ENCODE data around the gene POMT1.
"Not testable (repeated sequence)": the region's sequence is repeated elsewhere in the genome, so short reads cannot be mapped to it uniquely, and the experiment has no call there.

POMT1 gene

DNA sequence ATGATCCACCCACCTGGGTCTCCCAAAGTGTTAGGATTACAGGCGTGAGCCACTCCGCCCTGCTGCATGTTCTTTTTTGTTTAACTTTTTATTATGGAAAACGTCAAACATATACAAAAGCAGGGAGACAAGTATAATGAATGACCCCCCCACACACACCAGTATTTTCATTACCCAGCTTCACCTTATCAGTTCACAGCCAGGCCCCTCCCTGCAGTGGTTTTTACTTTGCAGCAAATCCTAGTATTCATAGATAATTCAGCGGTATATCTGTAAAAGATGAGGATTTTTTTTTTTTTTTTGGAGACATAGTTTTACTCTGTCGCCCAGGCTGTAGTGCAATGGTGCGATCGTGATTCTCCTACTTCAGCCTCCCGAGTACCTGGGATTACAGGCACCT, 2.3 kb downstream of the POMT1 start:
- Histone ChIP-seq H3K9me3 (replicated peaks; ENCODE audit: low read length) (no peaks in the 10 kb centered on the region), H3K4me3 (ENCODE audit: low read length) (no peak overlapping the region), H3K27me3 (ENCODE audit: control insufficient read depth, insufficient read depth, low read length) (no peaks in the 10 kb centered on the region), H3K4me2 (ENCODE audit: low read length) (no peak overlapping the region), H3K4me1 (ENCODE audit: control insufficient read depth, insufficient read depth, low read length) (peaks cover 17% of the 10 kb centered on the region), H3K36me3 (ENCODE audit: insufficient read depth, low read length) (peaks cover 26% of the 10 kb centered on the region), H3K9ac (ENCODE audit: low read depth, low read length) (no peak overlapping the region)

- Histone ChIP-seq H3K4me2 (ENCODE audit: low read length) (no peak overlapping the region), H3K9me3 (replicated peaks; ENCODE audit: low read length) (no peaks in the 10 kb centered on the region), H3K9ac (ENCODE audit: low read depth, low read length) (no peak overlapping the region), H3K4me3 (ENCODE audit: low read length) (no peak overlapping the region), H3K4me1 (ENCODE audit: control insufficient read depth, insufficient read depth, low read length) (no peaks in the 10 kb centered on the region), H3K36me3 (ENCODE audit: insufficient read depth, low read length) (peaks cover 65% of the 10 kb centered on the region), H3K27me3 (ENCODE audit: control insufficient read depth, insufficient read depth, low read length) (no peaks in the 10 kb centered on the region)
These were observed 8.7 kb downstream of the POMT1 start for GRCh38 chr9:131511416-131511815.

DNA sequence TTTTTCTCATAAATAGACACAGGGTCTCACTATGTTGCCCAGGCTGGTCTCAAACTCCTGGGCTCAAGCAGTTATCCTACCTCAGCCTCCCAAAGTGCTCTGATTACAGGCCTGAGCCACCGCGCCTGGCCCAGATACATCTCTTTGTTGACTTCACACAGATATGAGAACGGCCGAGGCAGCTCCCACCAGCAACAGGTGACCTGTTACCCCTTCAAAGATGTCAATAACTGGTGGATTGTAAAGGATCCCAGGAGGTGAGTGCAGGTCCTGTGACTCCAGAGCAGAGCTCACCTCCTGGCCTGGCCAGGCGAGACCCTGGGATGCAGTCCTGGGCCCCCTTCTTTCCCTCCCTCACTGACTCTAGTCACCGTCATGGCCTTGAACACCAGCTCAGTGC, 9.2 kb downstream of the POMT1 start:
- no peaks in the 10 kb centered on the region for H3K4me1 ChIP-seq (ENCODE audit: control insufficient read depth, insufficient read depth, low read length)
- no peaks in the 10 kb centered on the region for H3K27me3 ChIP-seq (ENCODE audit: control insufficient read depth, insufficient read depth, low read length)
- no peaks in the 10 kb centered on the region for H3K9me3 ChIP-seq (replicated peaks; ENCODE audit: low read length)
- no peak overlapping the region for H3K9ac ChIP-seq (ENCODE audit: low read depth, low read length)
- no peak overlapping the region for H3K4me2 ChIP-seq (ENCODE audit: low read length)
- no peak overlapping the region for H3K4me3 ChIP-seq (ENCODE audit: low read length)
- H3K36me3 ChIP-seq (ENCODE audit: insufficient read depth, low read length) = peaks cover 69% of the 10 kb centered on the region

DNA sequence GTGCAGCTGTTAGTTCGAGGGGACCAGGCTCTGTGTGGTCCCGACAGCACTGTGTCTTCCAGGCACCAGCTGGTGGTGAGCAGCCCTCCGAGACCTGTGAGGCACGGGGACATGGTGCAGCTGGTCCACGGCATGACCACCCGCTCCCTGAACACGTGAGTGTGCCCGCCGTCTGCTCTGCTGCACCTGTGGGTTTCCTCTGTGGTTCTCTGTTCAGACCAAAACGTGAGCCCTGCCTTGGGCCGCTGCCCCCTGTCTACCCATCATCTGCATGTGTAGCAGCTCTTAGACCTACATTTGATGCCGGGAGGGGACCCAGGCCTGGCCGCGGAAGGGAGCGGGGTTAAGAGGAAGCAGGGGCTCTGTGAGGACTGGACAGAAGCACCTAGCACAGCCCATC, 10.5 kb downstream of the POMT1 start:
- H3K36me3 ChIP-seq (ENCODE audit: insufficient read depth, low read length) = peaks cover 75% of the 10 kb centered on the region

DNA sequence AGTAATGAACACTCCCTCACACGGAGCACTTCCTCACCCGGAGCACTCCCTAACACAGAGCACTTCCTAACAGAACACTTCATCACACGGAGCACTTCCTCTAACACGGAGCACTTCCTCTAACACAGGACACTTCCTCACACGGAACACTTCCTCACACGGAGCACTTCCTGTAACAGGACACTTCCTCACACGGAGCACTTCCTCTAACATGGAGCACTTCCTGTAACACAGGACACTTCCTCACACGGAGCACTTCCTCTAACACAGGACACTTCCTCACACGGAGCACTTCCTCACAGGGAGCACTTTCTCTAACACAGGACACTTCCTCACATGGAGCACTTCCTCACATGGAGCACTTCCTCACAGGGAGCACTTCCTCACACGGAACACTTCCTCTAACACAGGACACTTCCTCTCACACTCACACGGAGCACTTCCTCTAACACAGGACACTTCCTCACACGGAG, 12.9 kb downstream of the POMT1 start:
- H3K9ac ChIP-seq (ENCODE audit: low read depth, low read length) = not testable (repeated sequence)

More for the DNA sequence above, 10.5 kb downstream of the POMT1 start:
- no peaks in the 10 kb centered on the region for H3K27me3 ChIP-seq (ENCODE audit: control insufficient read depth, insufficient read depth, low read length)
- H3K4me2 ChIP-seq (ENCODE audit: low read length) = no peak overlapping the region
- H3K9ac ChIP-seq (ENCODE audit: low read depth, low read length) = no peak overlapping the region
- H3K4me3 ChIP-seq (ENCODE audit: low read length) = no peak overlapping the region
- no peaks in the 10 kb centered on the region for H3K4me1 ChIP-seq (ENCODE audit: control insufficient read depth, insufficient read depth, low read length)
- H3K9me3 ChIP-seq (replicated peaks; ENCODE audit: low read length) = no peaks in the 10 kb centered on the region

DNA sequence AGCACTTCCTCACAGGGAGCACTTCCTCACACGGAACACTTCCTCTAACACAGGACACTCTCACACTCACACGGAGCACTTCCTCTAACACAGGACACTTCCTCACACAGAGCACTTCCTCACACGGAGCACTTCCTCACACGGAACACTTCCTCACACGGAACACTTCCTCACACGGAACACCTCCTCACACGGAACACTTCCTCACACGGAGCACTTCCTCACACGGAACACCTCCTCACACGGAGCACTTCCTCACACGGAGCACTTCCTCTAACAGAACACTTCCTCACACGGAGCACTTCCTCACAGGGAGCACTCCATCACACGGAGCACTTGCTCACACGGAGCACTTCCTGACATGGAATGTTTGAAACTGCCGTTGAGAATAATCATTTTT, 13.4 kb downstream of the POMT1 start:
- no peaks in the 10 kb centered on the region for H3K4me1 ChIP-seq (ENCODE audit: control insufficient read depth, insufficient read depth, low read length)
- no peaks in the 10 kb centered on the region for H3K27me3 ChIP-seq (ENCODE audit: control insufficient read depth, insufficient read depth, low read length)
- no peak overlapping the region for H3K4me3 ChIP-seq (ENCODE audit: low read length)
- peaks cover 83% of the 10 kb centered on the region for H3K36me3 ChIP-seq (ENCODE audit: insufficient read depth, low read length)
- H3K9ac ChIP-seq (ENCODE audit: low read depth, low read length) = no peak overlapping the region
- H3K4me2 ChIP-seq (ENCODE audit: low read length) = no peak overlapping the region
- no peaks in the 10 kb centered on the region for H3K9me3 ChIP-seq (replicated peaks; ENCODE audit: low read length)

More for the DNA sequence above, 12.9 kb downstream of the POMT1 start:
- H3K4me2 ChIP-seq (ENCODE audit: low read length); H3K4me1 ChIP-seq (ENCODE audit: control insufficient read depth, insufficient read depth, low read length); H3K9me3 ChIP-seq (replicated peaks; ENCODE audit: low read length); H3K4me3 ChIP-seq (ENCODE audit: low read length); H3K27me3 ChIP-seq (ENCODE audit: control insufficient read depth, insufficient read depth, low read length): not testable (repeated sequence)
- peaks cover 85% of the 10 kb centered on the region for H3K36me3 ChIP-seq (ENCODE audit: insufficient read depth, low read length)

DNA sequence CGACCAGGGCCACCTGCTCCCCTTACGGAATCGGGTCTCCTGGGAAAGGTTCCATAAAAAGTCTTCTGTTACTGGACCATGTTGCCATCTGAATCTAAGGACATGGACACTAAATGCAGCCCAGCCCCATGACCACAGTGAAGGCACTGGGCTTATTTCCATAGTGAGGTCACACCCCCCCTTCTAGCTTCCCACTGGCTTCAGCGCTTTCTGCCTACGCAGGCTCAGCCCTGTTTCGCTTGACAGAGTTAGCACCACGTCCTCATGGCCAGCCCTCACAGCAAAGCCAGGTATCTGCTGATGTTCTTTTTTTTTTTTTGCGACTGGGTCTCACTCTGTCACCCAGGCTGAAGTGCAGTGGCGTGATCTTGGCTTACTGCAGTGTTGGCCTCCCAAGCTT, 14.2 kb downstream of the POMT1 start:
- H3K4me3 ChIP-seq (ENCODE audit: low read length) = no peak overlapping the region
- no peak overlapping the region for H3K4me2 ChIP-seq (ENCODE audit: low read length)
- H3K9me3 ChIP-seq (replicated peaks; ENCODE audit: low read length) = no peaks in the 10 kb centered on the region
- H3K27me3 ChIP-seq (ENCODE audit: control insufficient read depth, insufficient read depth, low read length) = no peaks in the 10 kb centered on the region
- H3K36me3 ChIP-seq (ENCODE audit: insufficient read depth, low read length) = peaks cover 82% of the 10 kb centered on the region
- no peaks in the 10 kb centered on the region for H3K4me1 ChIP-seq (ENCODE audit: control insufficient read depth, insufficient read depth, low read length)
- no peak overlapping the region for H3K9ac ChIP-seq (ENCODE audit: low read depth, low read length)

DNA sequence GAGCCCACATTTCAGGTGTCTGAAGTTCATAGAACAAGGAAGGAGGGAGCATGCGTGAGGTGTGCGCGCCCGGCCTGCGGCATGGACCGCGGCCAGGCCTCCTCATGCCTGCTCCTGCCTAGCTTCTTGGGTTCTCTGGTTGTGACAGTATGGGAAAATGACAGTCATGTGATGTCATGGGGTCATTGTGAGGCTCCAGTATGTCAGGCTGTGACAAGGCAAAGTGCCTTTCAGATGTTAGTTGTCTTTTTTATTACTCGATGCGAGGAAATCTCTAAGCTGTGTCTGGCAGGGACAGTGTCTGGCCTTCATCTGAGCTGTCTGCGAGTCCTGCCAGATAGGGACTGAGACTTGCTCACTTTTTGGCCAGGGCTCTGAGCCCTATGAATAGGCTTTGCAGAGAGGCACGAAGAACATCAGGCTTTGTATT, 15.1 kb downstream of the POMT1 start:
- no peak overlapping the region for H3K4me2 ChIP-seq (ENCODE audit: low read length)
- H3K27me3 ChIP-seq (ENCODE audit: control insufficient read depth, insufficient read depth, low read length) = no peaks in the 10 kb centered on the region
- no peaks in the 10 kb centered on the region for H3K4me1 ChIP-seq (ENCODE audit: control insufficient read depth, insufficient read depth, low read length)
- peaks cover 85% of the 10 kb centered on the region for H3K36me3 ChIP-seq (ENCODE audit: insufficient read depth, low read length)
- H3K9ac ChIP-seq (ENCODE audit: low read depth, low read length) = no peak overlapping the region
- H3K9me3 ChIP-seq (replicated peaks; ENCODE audit: low read length) = no peaks in the 10 kb centered on the region
- no peak overlapping the region for H3K4me3 ChIP-seq (ENCODE audit: low read length)

DNA sequence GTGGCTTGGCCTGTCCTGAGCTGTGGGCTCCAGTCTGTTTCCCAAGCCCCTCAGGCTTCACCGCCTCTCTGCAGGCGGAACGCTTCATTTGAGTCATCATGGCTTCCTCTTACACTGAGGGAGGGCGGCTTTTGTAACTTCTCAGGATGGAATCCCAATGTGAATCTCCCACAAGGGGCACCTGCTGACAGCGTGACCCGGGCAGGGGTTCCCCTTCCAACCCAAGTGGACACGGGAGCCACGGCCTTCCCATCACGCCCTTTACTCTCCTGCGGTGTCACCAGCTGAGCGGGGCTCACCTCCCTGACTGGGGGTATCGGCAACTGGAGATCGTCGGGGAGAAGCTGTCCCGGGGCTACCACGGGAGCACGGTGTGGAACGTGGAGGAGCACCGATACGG, 15.8 kb downstream of the POMT1 start:
- no peaks in the 10 kb centered on the region for H3K9me3 ChIP-seq (replicated peaks; ENCODE audit: low read length)
- H3K4me2 ChIP-seq (ENCODE audit: low read length) = no peak overlapping the region
- H3K36me3 ChIP-seq (ENCODE audit: insufficient read depth, low read length) = peaks cover 86% of the 10 kb centered on the region
- H3K9ac ChIP-seq (ENCODE audit: low read depth, low read length) = no peak overlapping the region
- no peak overlapping the region for H3K4me3 ChIP-seq (ENCODE audit: low read length)
- no peaks in the 10 kb centered on the region for H3K27me3 ChIP-seq (ENCODE audit: control insufficient read depth, insufficient read depth, low read length)
- H3K4me1 ChIP-seq (ENCODE audit: control insufficient read depth, insufficient read depth, low read length) = no peaks in the 10 kb centered on the region

DNA sequence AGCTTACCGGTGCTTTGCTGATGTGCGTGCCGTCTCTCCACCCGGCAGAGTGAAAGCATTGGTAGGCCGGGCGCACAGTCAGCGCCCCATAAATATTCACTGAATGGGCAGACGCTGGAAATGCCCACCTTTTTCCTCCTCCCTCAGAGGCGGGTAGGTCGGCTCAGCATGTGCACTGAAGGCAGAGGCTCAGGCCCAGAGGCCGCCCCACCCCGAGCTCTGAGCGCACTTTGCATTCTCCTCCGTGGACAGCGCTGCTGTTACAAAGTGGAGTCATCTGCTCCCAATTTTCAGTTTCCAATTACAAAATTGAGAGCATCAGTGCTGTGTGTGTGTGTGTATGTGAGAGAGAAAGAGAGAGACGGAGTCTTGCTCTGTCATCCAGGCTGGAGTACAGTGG, 17.8 kb downstream of the POMT1 start:
- no peak overlapping the region for H3K4me3 ChIP-seq (ENCODE audit: low read length)
- H3K4me1 ChIP-seq (ENCODE audit: control insufficient read depth, insufficient read depth, low read length) = no peaks in the 10 kb centered on the region
- H3K27me3 ChIP-seq (ENCODE audit: control insufficient read depth, insufficient read depth, low read length) = no peaks in the 10 kb centered on the region
- H3K4me2 ChIP-seq (ENCODE audit: low read length) = no peak overlapping the region
- no peaks in the 10 kb centered on the region for H3K9me3 ChIP-seq (replicated peaks; ENCODE audit: low read length)
- H3K36me3 ChIP-seq (ENCODE audit: insufficient read depth, low read length) = peaks cover 91% of the 10 kb centered on the region
- H3K9ac ChIP-seq (ENCODE audit: low read depth, low read length) = no peak overlapping the region

GRCh38 chr9:131521203-131521602, 18.5 kb downstream of the POMT1 start:
- Histone ChIP-seq H3K4me1 (ENCODE audit: control insufficient read depth, insufficient read depth, low read length) (no peaks in the 10 kb centered on the region), H3K9me3 (replicated peaks; ENCODE audit: low read length) (no peaks in the 10 kb centered on the region), H3K9ac (ENCODE audit: low read depth, low read length) (no peak overlapping the region), H3K36me3 (ENCODE audit: insufficient read depth, low read length) (peaks cover 92% of the 10 kb centered on the region), H3K27me3 (ENCODE audit: control insufficient read depth, insufficient read depth, low read length) (no peaks in the 10 kb centered on the region), H3K4me3 (ENCODE audit: low read length) (no peak overlapping the region), H3K4me2 (ENCODE audit: low read length) (no peak overlapping the region)

DNA sequence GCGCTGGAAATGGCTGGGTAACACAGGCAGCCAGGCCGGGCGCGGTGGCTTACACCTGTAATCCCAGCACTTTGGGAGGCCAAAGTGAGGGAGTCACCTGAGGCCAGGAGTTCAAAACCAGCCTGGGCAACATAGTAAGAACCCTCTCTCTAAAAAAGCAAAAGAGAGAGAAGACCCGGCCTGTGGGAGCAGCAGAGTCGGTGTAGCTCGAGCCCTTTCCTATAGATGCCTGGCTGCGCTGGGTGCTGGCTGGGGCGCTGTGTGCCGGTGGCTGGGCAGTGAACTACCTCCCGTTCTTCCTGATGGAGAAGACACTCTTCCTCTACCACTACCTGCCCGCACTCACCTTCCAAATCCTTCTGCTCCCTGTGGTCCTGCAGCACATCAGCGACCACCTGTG, 19.1 kb downstream of the POMT1 start:
- no peaks in the 10 kb centered on the region for H3K4me1 ChIP-seq (ENCODE audit: control insufficient read depth, insufficient read depth, low read length)
- peaks cover 92% of the 10 kb centered on the region for H3K36me3 ChIP-seq (ENCODE audit: insufficient read depth, low read length)
- no peak overlapping the region for H3K4me3 ChIP-seq (ENCODE audit: low read length)
- no peak overlapping the region for H3K4me2 ChIP-seq (ENCODE audit: low read length)
- H3K27me3 ChIP-seq (ENCODE audit: control insufficient read depth, insufficient read depth, low read length) = no peaks in the 10 kb centered on the region
- no peak overlapping the region for H3K9ac ChIP-seq (ENCODE audit: low read depth, low read length)
- no peaks in the 10 kb centered on the region for H3K9me3 ChIP-seq (replicated peaks; ENCODE audit: low read length)
